Gastrocnemius medialis (tissue), 4 donors: ENCODE results near the gene NOXO1. TPM values are rescaled to one million over a fixed set of nuclear protein-coding genes. Genes with fewer than 3 reads are reported as not detected.

Source experiments
- ATAC-seq, 2 donors: fragments of 150-250 bp; one replicate each; pipeline ENCODE4 v1.9.1; 2016
- DNase-seq, 2 donors: peaks; one replicate each; pipeline ENCODE4 v3.0.0-alpha.2; 2019
- H3K27ac ChIP-seq, 4 donors: fragments of 200-600 bp; sonication (generic); 1 replicate in 1 of 4; 2 replicates in 3 of 4; pipeline ENCODE4 v1.5.1; 2016 to 2018; ENCODE audit warnings: mild to moderate bottlenecking in 2 of 4, moderate library complexity in 1 of 4
- H3K27me3 ChIP-seq, 3 donors: fragments of 200-600 bp; sonication (generic) in 2 of 3; 1 replicate in 1 of 3; 2 replicates in 2 of 3; pipeline versions ENCODE4 v1.5.1 to v1.6.0; 2016 to 2019; ENCODE audit warnings: mild to moderate bottlenecking in 1 of 3, moderate library complexity in 1 of 3
- H3K36me3 ChIP-seq, 2 donors: fragments of 200-600 bp; sonication (generic) in 1 of 2; one replicate each; pipeline ENCODE4 v1.5.1; 2017 to 2018
- H3K4me1 ChIP-seq, 2 donors: fragments of 200-600 bp; sonication (generic) in 1 of 2; one replicate each; pipeline ENCODE4 v1.5.1; 2016 to 2017; ENCODE audit warnings: mild to moderate bottlenecking in 2 of 2
- H3K4me3 ChIP-seq, 4 donors: fragments of 200-600 bp; sonication (generic) in 3 of 4; 1 replicate in 1 of 4; 2 replicates in 3 of 4; pipeline ENCODE4 v1.5.1; 2016 to 2019; ENCODE audit warnings: mild to moderate bottlenecking in 2 of 4
- H3K9me3 ChIP-seq, 3 donors: fragments of 200-600 bp; sonication (generic) in 2 of 3; 1 replicate in 1 of 3; 2 replicates in 2 of 3; pipeline ENCODE4 v1.5.1; 2016 to 2019
- POLR2A ChIP-seq, 2 donors: fragments of 450-650 bp; IDR thresholded peaks; one replicate each; pipeline ENCODE4 v1.6.1; 2017; ENCODE audit warnings: antibody characterized with exemption in 2 of 2, mild to moderate bottlenecking in 2 of 2, moderate library complexity in 2 of 2
- in situ Hi-C, 4 donors: fragments of 200-750 bp; cut with MboI; loops; one replicate each; pipeline versions ENCODE4 v1.15.0 to v1.8.0; 2017; ENCODE audit warnings: low sequenced_read_pairs in 4 of 4
- intact Hi-C: fragments of 100-400 bp; cut with DNase I; formaldehyde crosslinking; loops from one replicate; pipeline ENCODE4 v1.15.1; 2023; ENCODE audit warnings: low total_unique reads
- total RNA-seq, 4 donors: library from RNA; depleted of rRNA; stranded (reverse); fragments of >200 nt; gene quantifications; one replicate each; pipeline versions ENCODE4 v1.1.0 to v1.2.3, GENCODE V29; 2016
- TF ChIP-seq, protein P1 (sequence below), 5 experiments: fragments of 450-650 bp in 3 of 5; fragments of 200-600 bp in 2 of 5; sonication (generic) in 2 of 5; IDR thresholded peaks in 4 of 5; conservative IDR thresholded peaks in 1 of 5; 1 replicate in 4 of 5; 2 replicates in 1 of 5; pipeline ENCODE4 v1.5.1; 2016 to 2019; ENCODE audit warnings: antibody characterized with exemption in 5 of 5, mild to moderate bottlenecking in 3 of 5, moderate library complexity in 3 of 5

The NOXO1 gene
- total RNA-seq, 4 donors from 2014 or later: 0.33 to 0.46 TPM; not detected in 2

GRCh38 chr16:1929105-1929504 is 52.2 kb downstream of the NOXO1 start:
- Histone ChIP-seq H3K27ac (peak overlapping the region; percentile 52 to 83 (median 76)), H3K27me3 (peaks cover 0 to 2% (median 0%) of the 10 kb centered on the region in 3 donors), H3K4me3 (peak overlapping the region; percentile 49 to 69 (median 66)), H3K4me1 (no peaks in the 10 kb centered on the region), H3K36me3 (no peaks in the 10 kb centered on the region), H3K9me3 (no peaks in the 10 kb centered on the region)
- ATAC-seq (peak; percentile 20 to 43), DNase-seq (no peak)
- in situ Hi-C loops: loop anchor here in 2 of 4 donors (5.0 kb wide), 2 partner anchors 62 to 67 kb away; no protein-coding TSS in a partner anchor
- intact Hi-C loops: loop anchor here (1.0 kb wide), 2 partner anchors 65 to 103 kb away; partner anchors contain the start of gene HAGH
- TF ChIP-seq, protein P1, sequence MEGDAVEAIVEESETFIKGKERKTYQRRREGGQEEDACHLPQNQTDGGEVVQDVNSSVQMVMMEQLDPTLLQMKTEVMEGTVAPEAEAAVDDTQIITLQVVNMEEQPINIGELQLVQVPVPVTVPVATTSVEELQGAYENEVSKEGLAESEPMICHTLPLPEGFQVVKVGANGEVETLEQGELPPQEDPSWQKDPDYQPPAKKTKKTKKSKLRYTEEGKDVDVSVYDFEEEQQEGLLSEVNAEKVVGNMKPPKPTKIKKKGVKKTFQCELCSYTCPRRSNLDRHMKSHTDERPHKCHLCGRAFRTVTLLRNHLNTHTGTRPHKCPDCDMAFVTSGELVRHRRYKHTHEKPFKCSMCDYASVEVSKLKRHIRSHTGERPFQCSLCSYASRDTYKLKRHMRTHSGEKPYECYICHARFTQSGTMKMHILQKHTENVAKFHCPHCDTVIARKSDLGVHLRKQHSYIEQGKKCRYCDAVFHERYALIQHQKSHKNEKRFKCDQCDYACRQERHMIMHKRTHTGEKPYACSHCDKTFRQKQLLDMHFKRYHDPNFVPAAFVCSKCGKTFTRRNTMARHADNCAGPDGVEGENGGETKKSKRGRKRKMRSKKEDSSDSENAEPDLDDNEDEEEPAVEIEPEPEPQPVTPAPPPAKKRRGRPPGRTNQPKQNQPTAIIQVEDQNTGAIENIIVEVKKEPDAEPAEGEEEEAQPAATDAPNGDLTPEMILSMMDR (IDR thresholded peaks at IDR 0.05 in 4 of 5, conservative IDR thresholded peaks at IDR 0.05 in 1 of 5): no peak
- TF ChIP-seq POLR2A (IDR thresholded peaks at IDR 0.05): no peak

Other genes with a start within 250 kb of the NOXO1 start
- gene NME3, start 209.9 kb downstream of the NOXO1 start, total RNA-seq: 10 to 100 TPM; 18.1 to 41.4 (median 34.2) TPM
- 1 to 10 TPM; 2.1 to 9.2 (median 6.2) TPM for gene EME2, start 208.7 kb downstream of the NOXO1 start, total RNA-seq
- gene MRPS34, start 208.3 kb downstream of the NOXO1 start, total RNA-seq: 100 to 1,000 TPM in 2 of 4 donors, 10 to 100 TPM in 2; 65.4 to 120 (median 90.0) TPM
- 100 to 1,000 TPM in 1 of 4 donors, 10 to 100 TPM in 3; 86.2 to 161 (median 88.3) TPM for gene SPSB3, start 198.9 kb downstream of the NOXO1 start, total RNA-seq
- gene NUBP2, start 198.5 kb downstream of the NOXO1 start, total RNA-seq: 100 to 1,000 TPM in 1 of 4 donors, 10 to 100 TPM in 3; 77.3 to 163 (median 80.7) TPM
- under 1 TPM in 2 of 4 donors, not detected in 2; 0.20 to 0.22 TPM for gene IGFALS, start 187.8 kb downstream of the NOXO1 start, total RNA-seq
- gene HAGH, start 154.6 kb downstream of the NOXO1 start, total RNA-seq: 100 to 1,000 TPM; 216 to 440 (median 261) TPM
- gene FAHD1, start 154.3 kb downstream of the NOXO1 start, total RNA-seq: 10 to 100 TPM; 28.2 to 57.1 (median 49.1) TPM
- gene MEIOB, start 109.3 kb downstream of the NOXO1 start, total RNA-seq: not detected
- gene HS3ST6, start 63.1 kb downstream of the NOXO1 start, total RNA-seq: not detected
- 10 to 100 TPM; 16.7 to 40.7 (median 35.2) TPM for gene MSRB1, start 38.3 kb downstream of the NOXO1 start, total RNA-seq
- gene RPL3L, start 26.8 kb downstream of the NOXO1 start, total RNA-seq: 100 to 1,000 TPM; 116 to 354 (median 188) TPM
- gene NDUFB10, start 21.9 kb downstream of the NOXO1 start, total RNA-seq: 1,000 to 10,000 TPM in 1 of 4 donors, 100 to 1,000 TPM in 3; 530 to 1,014 (median 743) TPM
- 1,000 to 10,000 TPM; 1,162 to 1,876 (median 1,684) TPM for gene RPS2, start 16.6 kb downstream of the NOXO1 start, total RNA-seq
- gene RNF151, start 14.6 kb downstream of the NOXO1 start, total RNA-seq: not detected
- 10 to 100 TPM; 48.2 to 79.5 (median 71.4) TPM for gene TBL3, start 9.4 kb downstream of the NOXO1 start, total RNA-seq
- gene GFER, start 2.7 kb upstream of the NOXO1 start, total RNA-seq: 10 to 100 TPM; 16.3 to 27.0 (median 20.1) TPM
- 1 to 10 TPM in 1 of 4 donors, not detected in 3; 2.3 TPM for gene SYNGR3, start 8.5 kb upstream of the NOXO1 start, total RNA-seq
- 10 to 100 TPM; 57.0 to 92.2 (median 75.4) TPM for gene ZNF598, start 28.4 kb upstream of the NOXO1 start, total RNA-seq
- gene NPW, start 38.3 kb upstream of the NOXO1 start, total RNA-seq: not detected
- 10 to 100 TPM; 51.6 to 86.9 (median 74.4) TPM for gene NHERF2, start 45.4 kb upstream of the NOXO1 start, total RNA-seq
- gene NTHL1, start 66.4 kb upstream of the NOXO1 start, total RNA-seq: 10 to 100 TPM in 1 of 4 donors, 1 to 10 TPM in 3; 3.5 to 13.6 (median 6.4) TPM
- gene TSC2, start 66.5 kb upstream of the NOXO1 start, total RNA-seq: 10 to 100 TPM; 44.5 to 62.7 (median 53.8) TPM
- gene PKD1, start 154.4 kb upstream of the NOXO1 start, total RNA-seq: 100 to 1,000 TPM; 168 to 376 (median 339) TPM
- 1 to 10 TPM in 2 of 4 donors, not detected in 2; 1.3 to 4.2 TPM for gene RAB26, start 167.2 kb upstream of the NOXO1 start, total RNA-seq
- gene TRAF7, start 174.3 kb upstream of the NOXO1 start, total RNA-seq: 10 to 100 TPM; 39.5 to 71.4 (median 55.9) TPM
- gene CASKIN1, start 215.1 kb upstream of the NOXO1 start, total RNA-seq: under 1 TPM in 3 of 4 donors, not detected in 1; 0.07 to 0.51 (median 0.10) TPM
- gene MLST8, start 224.0 kb upstream of the NOXO1 start, total RNA-seq: 10 to 100 TPM; 40.3 to 77.0 (median 73.5) TPM
- gene BRICD5, start 229.4 kb upstream of the NOXO1 start, total RNA-seq: 1 to 10 TPM in 3 of 4 donors, under 1 TPM in 1; 0.15 to 2.2 (median 1.4) TPM
- 10 to 100 TPM; 19.6 to 43.1 (median 25.6) TPM for gene PGP, start 233.4 kb upstream of the NOXO1 start, total RNA-seq
- 10 to 100 TPM; 24.5 to 38.4 (median 27.0) TPM for gene E4F1, start 242.1 kb upstream of the NOXO1 start, total RNA-seq